B cell (primary cell): ENCODE measurements around the gene ERG. TPM values are rescaled to one million over a fixed set of nuclear protein-coding genes. Genes with fewer than 3 reads are reported as not detected.
A peak's percentile ranks its signal among the peaks of the same experiment; 100 is the strongest.

Experiments
- ATAC-seq: fragments of 200-7000 bp; cut with Tn5 transposase; one replicate; pipeline ENCODE4 v1.10.0; 2021; ENCODE audit warnings: low read depth, mild to moderate bottlenecking, moderate number of reproducible peaks, moderate library complexity
- CTCF ChIA-PET: fragments of 350-600 bp; sonication (Branson Sonifier 250); formaldehyde crosslinking; loops from one replicate; lab custom pipeline; 2021; ENCODE audit warnings: antibody characterized with exemption, inconsistent platforms; lab: Charles Lee
- POLR2A ChIA-PET: fragments of 350-600 bp; sonication (Branson Sonifier 250); formaldehyde crosslinking; loops from one replicate; lab custom pipeline; 2021; ENCODE audit warnings: antibody characterized with exemption; lab: Charles Lee
- DNase-seq: peaks from one replicate; pipeline ENCODE4 v3.0.0; 2013
- H2AFZ ChIP-seq: 2 replicates; pipeline ENCODE4 v1.6.1; 2012; ENCODE audit warnings: mild to moderate bottlenecking, low read depth, low read length; ENCODE audit not compliant: insufficient read depth, poor library complexity, severe bottlenecking
- H3K27ac ChIP-seq, 2 donors: 1 replicate in 1 of 2; 2 replicates in 1 of 2; pipeline ENCODE4 v1.5.1; 2012 to 2013; ENCODE audit warnings: low read length in 2 of 2, mild to moderate bottlenecking in 2 of 2, moderate library complexity in 1 of 2
- H3K27me3 ChIP-seq, 4 experiments: fragments of 200-600 bp in 1 of 4; sonication (generic) in 1 of 4; replicated peaks in 1 of 4; 1 replicate in 2 of 4; 2 replicates in 2 of 4; pipeline versions ENCODE4 v1.6.1 to v1.7.0; 2013 to 2016; ENCODE audit warnings: low read length in 3 of 4, mild to moderate bottlenecking in 2 of 4, mixed read lengths in 1 of 4, moderate library complexity in 1 of 4; ENCODE audit not compliant: insufficient read depth in 4 of 4, control insufficient read depth in 3 of 4; ENCODE audit errors: control extremely low read depth in 1 of 4
- H3K36me3 ChIP-seq, 2 experiments: replicated peaks in 1 of 2; 1 replicate in 1 of 2; 2 replicates in 1 of 2; pipeline versions ENCODE4 v1.6.1 to v1.7.1; 2013; ENCODE audit warnings: low read length in 1 of 2; ENCODE audit not compliant: insufficient read depth in 2 of 2, control insufficient read depth in 1 of 2; ENCODE audit errors: control extremely low read depth in 1 of 2, extremely low read depth in 1 of 2
- H3K4me1 ChIP-seq, 2 donors: fragments of 200-600 bp in 1 of 2; sonication (generic) in 1 of 2; 1 replicate in 1 of 2; 2 replicates in 1 of 2; pipeline versions ENCODE4 v1.5.1 to v1.6.1; 2013 to 2017; ENCODE audit warnings: low read length in 2 of 2; ENCODE audit not compliant: control insufficient read depth in 2 of 2, insufficient read depth in 2 of 2
- H3K4me2 ChIP-seq: replicated peaks from 2 replicates; pipeline ENCODE3; 2012; ENCODE audit warnings: mild to moderate bottlenecking, low read depth, low read length; ENCODE audit not compliant: poor library complexity, severe bottlenecking
- H3K4me3 ChIP-seq, 5 experiments: fragments of 200-600 bp in 1 of 5; sonication (generic) in 1 of 5; 1 replicate in 3 of 5; 2 replicates in 2 of 5; pipeline versions ENCODE4 v1.5.1 to v1.7.0; 2011 to 2016; ENCODE audit warnings: low read length in 4 of 5, mild to moderate bottlenecking in 4 of 5, low read depth in 2 of 5, control low read depth in 1 of 5, moderate library complexity in 1 of 5; ENCODE audit not compliant: insufficient read depth in 1 of 5; ENCODE audit errors: control extremely low read depth in 1 of 5, extremely low read depth in 1 of 5
- H3K79me2 ChIP-seq: fragments of 200-600 bp; sonication (generic); one replicate; pipeline ENCODE4 v1.6.0; 2016; ENCODE audit warnings: low read length; ENCODE audit not compliant: control insufficient read depth, insufficient read depth
- H3K9ac ChIP-seq: fragments of 200-600 bp; sonication (generic); 2 replicates; pipeline ENCODE4 v1.6.1; 2017; ENCODE audit warnings: mild to moderate bottlenecking, low read length, moderate library complexity
- H3K9me3 ChIP-seq, 3 donors: one replicate each; pipeline versions ENCODE4 v1.6.1 to v1.7.1; 2013; ENCODE audit warnings: low read length in 2 of 3; ENCODE audit not compliant: control insufficient read depth in 2 of 3, insufficient read depth in 1 of 3; ENCODE audit errors: control extremely low read depth in 1 of 3
- H4K20me1 ChIP-seq: 2 replicates; pipeline ENCODE4 v1.6.0; 2012; ENCODE audit warnings: mild to moderate bottlenecking, low read length; ENCODE audit not compliant: insufficient read depth, control insufficient read depth, poor library complexity, severe bottlenecking
- H3K27ac Mint-ChIP-seq: one replicate; pipeline ENCODE4 v1.8.0; 2021; ENCODE audit warnings: mixed read lengths
- H3K27me3 Mint-ChIP-seq: one replicate; pipeline ENCODE4 v1.8.0; 2021; ENCODE audit warnings: mixed read lengths
- H3K4me1 Mint-ChIP-seq: one replicate; pipeline ENCODE4 v1.8.0; 2021; ENCODE audit warnings: mixed read lengths
- H3K4me3 Mint-ChIP-seq: one replicate; pipeline ENCODE4 v1.8.0; 2021; ENCODE audit warnings: mixed read lengths
- H3K9me3 Mint-ChIP-seq: one replicate; pipeline ENCODE4 v1.8.0; 2022; ENCODE audit warnings: mixed read lengths; ENCODE audit not compliant: insufficient read depth
- CTCF ChIP-seq: fragments of 200-600 bp; IDR thresholded peaks from one replicate; pipeline ENCODE4 v1.8.0; 2022; ENCODE audit warnings: antibody characterized with exemption, mild to moderate bottlenecking
- EZH2 ChIP-seq: IDR thresholded peaks from 2 replicates; pipeline ENCODE4 v1.6.1; 2012; ENCODE audit warnings: borderline replicate concordance, low read depth, mild to moderate bottlenecking, moderate library complexity, low read length; ENCODE audit not compliant: insufficient read depth, poor library complexity, severe bottlenecking
- WGBS: methylation state at CpG from one replicate; pipeline ENCODE4 v1.1.5; 2013; ENCODE audit warnings: missing lambda C conversion rate; ENCODE audit not compliant: insufficient coverage; 5-methylcytosine and 5-hydroxymethylcytosine counted together
- intact Hi-C: fragments of 100-400 bp; cut with micrococcal nuclease; formaldehyde crosslinking; loops from one replicate; pipeline ENCODE4 v1.10.0; 2022
- polyA plus RNA-seq: library from polyadenylated mRNA; depleted of rRNA; stranded (reverse); fragments of >200 nt; gene quantifications from 2 replicates; pipeline ENCODE4 v1.2.3, GENCODE V29; 2012
- total RNA-seq, 2 donors: library from RNA; stranded (reverse); fragments of 120-200 nt in 1 of 2; gene quantifications; 1 replicate in 1 of 2; 2 replicates in 1 of 2; pipeline versions ENCODE4 v1.2.3 to v1.2.4, GENCODE V29; 2013 to 2022

The ERG gene
- total and polyA plus RNA-seq, 2 donors (not counting 1 experiment from before 2014, with no cell fraction given), result 0.17 TPM; not detected in 1

- H2AFZ ChIP-seq, result peak overlapping the region; percentile 60
- H3K4me3 ChIP-seq, result peak overlapping the region in 4 of 5 experiments; percentile 21 to 35 (median 24)
- POLR2A ChIA-PET, result no interaction called here
Observed at GRCh38 chr21:38376693-38377092, 121.6 kb downstream of the ERG start.

GRCh38 chr21:38376235-38376634, 122.0 kb downstream of the ERG start:
- no peaks in the 10 kb centered on the region for H3K4me1 ChIP-seq
- no peaks in the 10 kb centered on the region for H4K20me1 ChIP-seq
- H3K9ac ChIP-seq, result peak overlapping the region; percentile 28
- H3K9me3 Mint-ChIP-seq, result peaks cover 5% of the 10 kb centered on the region
- peak overlapping the region; percentile 11 for H3K4me3 Mint-ChIP-seq
- peak overlapping the region; percentile 46 for H3K4me2 ChIP-seq
- H3K27ac Mint-ChIP-seq, result no peak overlapping the region
- H3K27me3 Mint-ChIP-seq, result peaks cover 5% of the 10 kb centered on the region
- no peak for TF ChIP-seq EZH2
- no peak for TF ChIP-seq CTCF
- H3K27me3 ChIP-seq, result no peaks in the 10 kb centered on the region
- DNase-seq, result no peak
- no peaks in the 10 kb centered on the region for H3K79me2 ChIP-seq
- no peaks in the 10 kb centered on the region for H3K4me1 Mint-ChIP-seq
- no peak for ATAC-seq
- peak overlapping the region; percentile 60 for H2AFZ ChIP-seq
- no peaks in the 10 kb centered on the region for H3K36me3 ChIP-seq
- intact Hi-C loops, result no loop called here
- ChIA-PET CTCF (no interaction called here), POLR2A (no interaction called here)
- H3K9me3 ChIP-seq, result peaks cover 0 to 2% (median 0%) of the 10 kb centered on the region in 3 donors
- WGBS, result 35% methylated on average over 8 of the region's 11 CpGs
- H3K4me3 ChIP-seq, result peak overlapping the region in 4 of 5 experiments; percentile 21 to 35 (median 24)
- no peak overlapping the region for H3K27ac ChIP-seq

More at GRCh38 chr21:38376693-38377092, 121.6 kb downstream of the ERG start:
- Histone ChIP-seq H3K4me2 (peak overlapping the region; percentile 46), H3K9ac (peak overlapping the region; percentile 28), H3K79me2 (no peaks in the 10 kb centered on the region), H3K9me3 (peaks cover 0 to 2% (median 0%) of the 10 kb centered on the region in 3 donors), H3K27ac (no peak overlapping the region), H3K4me1 (no peaks in the 10 kb centered on the region), H3K36me3 (no peaks in the 10 kb centered on the region), H3K27me3 (no peaks in the 10 kb centered on the region), H4K20me1 (no peaks in the 10 kb centered on the region)
- Mint-ChIP-seq H3K9me3 (peaks cover 5% of the 10 kb centered on the region), H3K4me1 (no peaks in the 10 kb centered on the region), H3K27ac (no peak overlapping the region), H3K4me3 (peak overlapping the region; percentile 11), H3K27me3 (peaks cover 5% of the 10 kb centered on the region)
- DNase-seq (no peak), ATAC-seq (no peak)
- TF ChIP-seq CTCF, result no peak
- TF ChIP-seq EZH2, result no peak
- intact Hi-C loops, result no loop called here
- WGBS, result 17% methylated on average over 11 of the region's 12 CpGs
- CTCF ChIA-PET, result no interaction called here
